ENCODE results near the gene CAPN5. TPM values are rescaled to one million over a fixed set of nuclear protein-coding genes. Genes with fewer than 3 reads are reported as not detected.
"Not testable (repeated sequence)": the region's sequence is repeated elsewhere in the genome, so short reads cannot be mapped to it uniquely, and the experiment has no call there.

Gene CAPN5
- total RNA-seq: 1 to 10 TPM; 2.2 to 2.4 TPM

DNA sequence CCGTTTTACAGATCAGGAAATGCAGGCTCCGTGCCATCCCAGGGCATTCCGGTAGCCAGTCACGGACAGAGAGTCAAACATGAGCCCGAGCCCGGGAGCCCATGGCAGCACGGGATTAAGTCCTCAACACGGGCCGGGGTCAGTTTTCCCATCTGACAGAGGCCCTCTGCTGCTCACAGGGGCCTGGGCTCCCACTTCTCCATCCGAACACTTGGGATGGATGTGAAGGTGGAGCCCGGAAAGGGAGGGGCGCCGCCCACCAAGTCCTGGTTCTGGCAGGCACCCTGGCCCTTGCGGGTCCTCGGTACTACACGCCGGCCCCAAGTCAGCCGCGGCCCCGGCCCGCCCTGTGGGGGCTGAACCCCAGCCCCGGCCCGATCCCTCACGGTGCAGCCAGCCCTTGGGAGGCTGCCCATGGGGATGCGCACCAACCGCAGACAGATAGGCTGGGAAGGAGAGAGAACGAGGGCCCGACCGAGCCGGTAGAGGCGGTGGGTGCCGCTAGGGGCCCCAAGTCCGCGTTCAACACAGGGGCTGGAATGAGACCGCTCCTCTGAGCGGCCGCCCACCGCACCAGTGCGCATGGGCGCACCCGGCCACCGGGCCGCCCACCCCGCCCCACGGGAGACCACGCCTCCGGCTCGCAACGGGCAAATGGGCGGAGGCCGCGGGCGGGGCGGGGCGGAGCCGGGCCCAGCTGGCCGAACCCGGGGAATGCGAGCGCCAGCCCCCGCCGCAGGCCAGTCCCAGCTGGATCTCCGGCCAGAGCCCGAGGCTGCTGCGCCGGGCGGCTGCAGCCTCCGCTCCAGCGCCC, at the start of gene CAPN5:
CAPN5 (plus strand) TSS at position 743 of the 814 bp plus-strand sequence. CDS start 17,916 bp downstream, outside the sequence.
- H3K4me1 Mint-ChIP-seq: peaks cover 12% of the 10 kb centered on the region
- no peaks in the 10 kb centered on the region for H3K27me3 Mint-ChIP-seq
- H3K36me3 Mint-ChIP-seq: no peaks in the 10 kb centered on the region
- H3K4me3 Mint-ChIP-seq: peak within 1 kb of the TSS; percentile 85
- H3K9me3 Mint-ChIP-seq: no peaks in the 10 kb centered on the region
- peak within 1 kb of the TSS; percentile 86 for H3K27ac Mint-ChIP-seq
- peak; percentile 95 for DNase-seq

DNA sequence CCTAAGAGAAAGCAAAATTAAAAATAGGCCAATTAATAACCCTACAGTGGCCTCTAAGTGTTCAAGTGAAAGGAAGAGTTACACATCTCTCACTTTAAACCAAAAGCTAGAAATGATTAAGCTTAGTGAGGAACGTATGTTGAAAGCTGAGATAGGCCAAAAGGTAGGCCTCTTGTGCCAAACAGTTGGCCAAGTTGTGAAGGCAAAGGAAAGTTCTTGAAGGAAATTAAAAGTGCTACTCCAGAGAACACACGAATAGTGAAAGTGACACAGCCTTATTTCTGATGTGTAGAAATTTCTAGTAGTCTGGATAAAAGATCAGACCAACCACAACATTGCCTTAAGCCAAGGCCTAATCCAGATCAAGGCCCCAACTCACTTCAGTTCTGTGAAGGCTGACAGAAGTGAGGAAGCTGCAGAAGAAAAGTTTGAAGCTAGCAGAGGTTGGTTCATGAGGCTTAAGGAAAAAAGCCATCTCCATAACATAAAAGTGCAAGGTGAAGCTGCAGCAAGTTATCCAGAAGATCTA, 48.3 kb upstream of the CAPN5 start:
- not testable (repeated sequence) for H3K27me3 Mint-ChIP-seq, H3K27ac Mint-ChIP-seq, H3K4me1 Mint-ChIP-seq, H3K4me3 Mint-ChIP-seq, DNase-seq, H3K9me3 Mint-ChIP-seq, H3K36me3 Mint-ChIP-seq

DNA sequence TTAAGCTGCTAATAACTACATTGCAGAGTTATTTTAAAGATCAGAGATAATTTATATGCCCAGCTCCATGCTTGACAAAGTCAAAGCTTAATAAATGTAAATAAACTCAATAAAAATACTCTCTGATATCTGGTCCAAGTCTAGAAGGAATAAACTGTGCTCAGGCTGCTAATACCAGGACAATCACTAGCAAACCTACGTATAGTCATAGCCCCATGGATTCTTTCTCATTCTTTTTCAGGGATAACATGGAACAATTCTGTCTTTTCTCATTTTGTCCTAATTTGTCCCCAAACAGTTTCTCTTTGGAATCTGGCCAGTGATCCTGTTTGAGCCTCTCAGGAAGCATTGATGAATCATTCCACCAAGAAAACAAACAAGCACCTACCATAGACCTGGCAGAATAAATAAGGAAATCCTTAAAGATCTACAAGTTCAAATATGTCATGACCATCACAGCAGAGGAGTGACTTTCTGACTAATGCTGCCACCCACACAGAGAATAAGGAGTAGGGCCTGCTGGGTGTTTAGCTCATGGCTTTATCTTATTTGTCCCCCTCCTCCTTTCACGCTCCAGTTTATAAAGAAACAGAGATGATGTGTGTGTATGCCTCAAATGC, 46.7 kb upstream of the CAPN5 start:
- H3K36me3 Mint-ChIP-seq: peaks cover 5% of the 10 kb centered on the region
- DNase-seq: no peak
- H3K27ac Mint-ChIP-seq: no peak overlapping the region
- H3K9me3 Mint-ChIP-seq: no peaks in the 10 kb centered on the region
- H3K4me3 Mint-ChIP-seq: no peak overlapping the region
- peaks cover 8% of the 10 kb centered on the region for H3K4me1 Mint-ChIP-seq
- no peaks in the 10 kb centered on the region for H3K27me3 Mint-ChIP-seq

GRCh38 chr11:77020734-77021133, 46.0 kb upstream of the CAPN5 start:
- Mint-ChIP-seq H3K36me3 (peaks cover 5% of the 10 kb centered on the region), H3K9me3 (no peaks in the 10 kb centered on the region), H3K4me3 (no peak overlapping the region), H3K4me1 (peaks cover 8% of the 10 kb centered on the region), H3K27ac (no peak overlapping the region), H3K27me3 (no peaks in the 10 kb centered on the region)
- DNase-seq: no peak

DNA sequence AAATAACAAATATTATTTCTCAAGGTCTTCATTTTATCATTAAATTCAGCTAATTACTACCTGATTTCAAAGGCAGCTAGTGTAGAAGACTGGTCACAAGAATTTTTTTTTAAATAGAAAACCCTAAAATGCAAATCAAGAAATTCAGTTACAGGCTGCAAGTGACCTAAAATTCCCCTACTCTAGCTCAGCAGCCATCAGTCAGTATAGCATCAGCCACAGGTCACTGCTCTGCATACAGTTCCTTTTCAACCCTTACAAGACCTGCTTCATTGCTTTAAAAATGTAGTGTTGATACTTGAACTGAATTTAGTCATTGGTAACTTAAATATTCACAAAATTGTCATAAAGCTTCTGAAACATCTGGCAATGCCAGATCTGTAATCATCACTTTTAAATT, 42.0 kb upstream of the CAPN5 start:
- no peak overlapping the region for H3K4me3 Mint-ChIP-seq
- H3K27me3 Mint-ChIP-seq: peaks cover 15% of the 10 kb centered on the region
- H3K4me1 Mint-ChIP-seq: no peaks in the 10 kb centered on the region
- no peaks in the 10 kb centered on the region for H3K36me3 Mint-ChIP-seq
- no peak for DNase-seq
- no peak overlapping the region for H3K27ac Mint-ChIP-seq
- no peaks in the 10 kb centered on the region for H3K9me3 Mint-ChIP-seq

DNA sequence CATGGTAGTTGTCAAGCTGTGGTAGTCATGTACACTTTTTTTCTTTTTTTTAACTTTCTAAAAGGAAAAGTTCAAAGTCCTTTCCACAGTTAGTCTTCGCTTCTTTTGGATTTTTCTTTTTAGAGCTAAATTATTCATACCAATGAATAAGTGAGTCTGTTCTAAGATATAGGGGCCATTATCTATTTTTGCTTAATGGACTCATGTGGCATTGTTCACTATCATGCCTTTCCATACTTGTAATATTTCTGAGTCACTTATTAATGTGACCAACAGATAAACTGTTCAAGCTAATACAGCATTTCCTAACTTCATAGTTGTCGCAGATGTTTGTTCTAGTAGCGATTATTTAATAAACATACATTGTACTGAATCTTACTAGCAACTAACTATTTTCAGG, 40.5 kb upstream of the CAPN5 start:
- H3K4me1 Mint-ChIP-seq: no peaks in the 10 kb centered on the region
- no peak overlapping the region for H3K27ac Mint-ChIP-seq
- peaks cover 29% of the 10 kb centered on the region for H3K27me3 Mint-ChIP-seq
- no peak overlapping the region for H3K4me3 Mint-ChIP-seq
- no peaks in the 10 kb centered on the region for H3K9me3 Mint-ChIP-seq
- H3K36me3 Mint-ChIP-seq: no peaks in the 10 kb centered on the region
- DNase-seq: no peak

GRCh38 chr11:77026743-77027142, 40.0 kb upstream of the CAPN5 start:
- no peak for DNase-seq
- no peak overlapping the region for H3K27ac Mint-ChIP-seq
- peaks cover 33% of the 10 kb centered on the region for H3K27me3 Mint-ChIP-seq
- H3K36me3 Mint-ChIP-seq: no peaks in the 10 kb centered on the region
- no peaks in the 10 kb centered on the region for H3K4me1 Mint-ChIP-seq
- no peak overlapping the region for H3K4me3 Mint-ChIP-seq
- no peaks in the 10 kb centered on the region for H3K9me3 Mint-ChIP-seq

GRCh38 chr11:77027275-77027674, 39.5 kb upstream of the CAPN5 start:
- DNase-seq: no peak
- no peaks in the 10 kb centered on the region for H3K9me3 Mint-ChIP-seq
- H3K27ac Mint-ChIP-seq: no peak overlapping the region
- H3K4me1 Mint-ChIP-seq: no peaks in the 10 kb centered on the region
- no peak overlapping the region for H3K4me3 Mint-ChIP-seq
- H3K27me3 Mint-ChIP-seq: peaks cover 33% of the 10 kb centered on the region
- no peaks in the 10 kb centered on the region for H3K36me3 Mint-ChIP-seq

DNA sequence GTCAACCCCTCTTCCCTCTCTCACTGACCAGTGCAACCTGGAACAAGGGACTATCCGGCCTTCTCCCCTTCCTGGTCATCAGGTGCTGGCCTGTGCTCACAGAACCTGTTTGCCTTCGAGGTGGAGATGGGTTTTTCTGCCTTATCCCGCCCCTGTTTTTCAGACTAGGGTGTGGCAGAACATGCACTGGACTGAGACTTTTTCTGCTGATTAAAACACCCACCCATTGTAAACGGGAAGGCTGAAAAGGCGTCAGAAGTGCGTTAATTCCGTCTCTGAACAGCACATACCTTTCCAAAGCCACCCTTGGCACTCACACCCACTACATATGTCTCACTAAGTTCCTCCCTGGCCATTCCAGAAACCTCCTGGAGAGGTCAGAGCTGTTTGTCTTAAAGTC, 36.9 kb upstream of the CAPN5 start:
- no peak overlapping the region for H3K27ac Mint-ChIP-seq
- H3K36me3 Mint-ChIP-seq: no peaks in the 10 kb centered on the region
- H3K27me3 Mint-ChIP-seq: peaks cover 33% of the 10 kb centered on the region
- no peaks in the 10 kb centered on the region for H3K9me3 Mint-ChIP-seq
- no peak overlapping the region for H3K4me3 Mint-ChIP-seq
- no peaks in the 10 kb centered on the region for H3K4me1 Mint-ChIP-seq
- no peak for DNase-seq

DNA sequence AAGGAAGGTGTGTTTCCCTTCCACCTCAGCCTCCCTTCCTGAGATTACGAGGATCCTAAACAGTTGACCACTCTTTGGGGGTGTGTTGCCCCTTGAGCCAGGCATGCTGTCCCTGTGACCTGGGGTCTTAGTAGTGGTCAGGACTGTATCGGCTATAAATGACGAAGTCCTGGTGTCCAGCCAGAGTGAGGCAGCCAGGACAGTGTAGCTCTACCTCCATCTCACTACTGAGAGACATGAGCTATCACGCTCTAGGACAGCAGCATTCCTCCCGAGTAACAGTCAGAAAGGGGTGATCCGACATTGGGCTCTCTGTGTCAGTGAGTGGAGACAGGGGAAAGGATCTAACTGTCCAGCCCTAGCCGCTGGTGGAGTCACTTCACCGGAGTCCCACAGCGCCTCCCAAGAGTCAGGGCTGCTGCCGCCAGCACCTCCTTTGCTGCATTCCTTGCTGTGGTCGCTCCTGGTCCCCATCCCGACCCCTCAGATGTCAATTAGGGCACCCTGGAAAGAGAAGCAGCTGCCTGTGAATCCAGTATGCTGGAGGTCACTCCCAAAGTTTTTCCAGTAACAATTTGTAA, 35.8 kb upstream of the CAPN5 start:
- peaks cover 41% of the 10 kb centered on the region for H3K27me3 Mint-ChIP-seq
- H3K27ac Mint-ChIP-seq: no peak overlapping the region
- H3K36me3 Mint-ChIP-seq: no peaks in the 10 kb centered on the region
- no peaks in the 10 kb centered on the region for H3K4me1 Mint-ChIP-seq
- no peak for DNase-seq
- H3K9me3 Mint-ChIP-seq: no peaks in the 10 kb centered on the region
- H3K4me3 Mint-ChIP-seq: no peak overlapping the region

DNA sequence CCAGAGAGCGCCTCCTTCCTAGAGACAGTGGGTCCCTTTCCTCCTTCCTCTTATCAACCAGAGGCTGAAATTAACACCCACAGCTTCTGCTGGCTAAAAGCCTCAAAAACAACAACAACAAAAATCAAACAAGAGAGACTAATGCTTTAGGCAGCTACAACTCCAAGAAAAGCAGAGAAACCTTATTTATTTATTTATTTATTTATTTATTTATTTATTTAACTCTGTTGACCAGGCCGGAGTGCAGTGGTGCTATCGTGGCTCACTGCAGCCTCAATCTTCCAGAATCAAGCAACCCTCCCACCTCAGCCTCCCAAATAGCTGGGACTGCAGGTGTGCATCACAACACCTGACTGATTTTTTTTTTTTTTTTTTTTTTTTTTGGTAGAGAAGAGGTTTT, 35.2 kb upstream of the CAPN5 start:
- Mint-ChIP-seq H3K36me3 (no peaks in the 10 kb centered on the region), H3K9me3 (no peaks in the 10 kb centered on the region), H3K4me1 (no peaks in the 10 kb centered on the region), H3K27ac (no peak overlapping the region), H3K27me3 (peaks cover 44% of the 10 kb centered on the region), H3K4me3 (no peak overlapping the region)
- DNase-seq: no peak

- no peak overlapping the region for H3K27ac Mint-ChIP-seq
Observed at GRCh38 chr11:77035039-77035438, 31.7 kb upstream of the CAPN5 start.

GRCh38 chr11:77035580-77035979, 31.2 kb upstream of the CAPN5 start:
- DNase-seq: no peak
- H3K4me3 Mint-ChIP-seq: no peak overlapping the region
- no peak overlapping the region for H3K27ac Mint-ChIP-seq
- H3K36me3 Mint-ChIP-seq: no peaks in the 10 kb centered on the region
- H3K4me1 Mint-ChIP-seq: peaks cover 3% of the 10 kb centered on the region
- no peaks in the 10 kb centered on the region for H3K9me3 Mint-ChIP-seq
- H3K27me3 Mint-ChIP-seq: peaks cover 51% of the 10 kb centered on the region

More at GRCh38 chr11:77035039-77035438, 31.7 kb upstream of the CAPN5 start:
- Mint-ChIP-seq H3K27me3 (peaks cover 55% of the 10 kb centered on the region), H3K4me3 (no peak overlapping the region), H3K36me3 (no peaks in the 10 kb centered on the region), H3K9me3 (no peaks in the 10 kb centered on the region), H3K4me1 (peaks cover 3% of the 10 kb centered on the region)
- DNase-seq: no peak

DNA sequence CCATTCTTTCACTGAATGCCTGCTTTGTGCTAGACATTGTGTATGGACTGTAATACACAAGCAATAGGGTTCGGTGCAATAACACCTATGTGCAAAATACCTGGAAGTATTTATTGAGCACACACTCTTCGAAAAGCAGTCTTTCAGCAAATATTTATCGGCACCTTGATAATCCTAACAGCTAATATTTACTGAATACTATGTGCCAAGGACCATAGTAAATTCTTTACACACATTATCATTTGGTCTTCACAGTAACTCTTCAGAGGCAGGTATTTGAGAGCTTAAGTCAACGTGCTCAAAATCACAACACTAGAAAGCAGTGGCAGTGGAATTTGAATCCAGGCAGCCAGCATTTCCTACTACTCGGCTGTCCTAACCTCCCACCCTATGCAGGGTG, 30.4 kb upstream of the CAPN5 start:
- H3K9me3 Mint-ChIP-seq: no peaks in the 10 kb centered on the region
- no peak overlapping the region for H3K27ac Mint-ChIP-seq

GRCh38 chr11:77037057-77037456, 29.7 kb upstream of the CAPN5 start:
- Mint-ChIP-seq H3K27ac (no peak overlapping the region), H3K4me1 (peaks cover 3% of the 10 kb centered on the region), H3K9me3 (no peaks in the 10 kb centered on the region), H3K27me3 (peaks cover 52% of the 10 kb centered on the region), H3K36me3 (no peaks in the 10 kb centered on the region), H3K4me3 (no peak overlapping the region)
- no peak for DNase-seq

More for the DNA sequence above, 30.4 kb upstream of the CAPN5 start:
- no peak for DNase-seq
- H3K4me3 Mint-ChIP-seq: no peak overlapping the region
- peaks cover 51% of the 10 kb centered on the region for H3K27me3 Mint-ChIP-seq
- H3K36me3 Mint-ChIP-seq: no peaks in the 10 kb centered on the region
- H3K4me1 Mint-ChIP-seq: peaks cover 3% of the 10 kb centered on the region

Measured in activated naive CD8-positive, alpha-beta T cell treated with anti-CD3 and anti-CD28 coated beads for 36 hours (primary cell).